Caco-2 (cell line): ENCODE data around the gene FBXO34. TPM values are rescaled to one million over a fixed set of nuclear protein-coding genes. Genes with fewer than 3 reads are reported as not detected.

ENCODE experiments used
- BruUV-seq: library from RNA; stranded (reverse); fragments of 400-500 nt; replicated peaks from 2 replicates; lab custom pipeline; 2021; lab: Mats Ljungman, UMichigan
- CTCF ChIA-PET: fragments of 300-600 bp; sonication (Branson Sonifier 250); formaldehyde crosslinking; loops from one replicate; lab custom pipeline; 2022; ENCODE audit warnings: antibody characterized with exemption; lab: Charles Lee
- POLR2A ChIA-PET: fragments of 300-600 bp; sonication (Branson Sonifier 250); formaldehyde crosslinking; loops from one replicate; lab custom pipeline; 2022; ENCODE audit warnings: antibody characterized with exemption; lab: Charles Lee
- DNase-seq, 2 experiments: peaks; one replicate each; pipeline versions ENCODE4 v3.0.0 to v3.0.0-alpha.2; 2020 to 2022
- H3K27me3 ChIP-seq: replicated peaks from 2 replicates; pipeline ENCODE4 v1.6.0; 2011; ENCODE audit warnings: low read length; ENCODE audit not compliant: control insufficient read depth, insufficient read depth
- H3K36me3 ChIP-seq: 2 replicates; pipeline ENCODE4 v1.5.1; 2011; ENCODE audit warnings: low read length; ENCODE audit not compliant: control insufficient read depth, insufficient read depth
- H3K4me1 ChIP-seq: fragments of 250-450 bp; sonication (Bioruptor Pico); 2 replicates; pipeline ENCODE4 v1.5.1; 2020; ENCODE audit warnings: mild to moderate bottlenecking
- H3K4me3 ChIP-seq: 2 replicates; pipeline ENCODE4 v1.5.1; 2011; ENCODE audit warnings: low read depth, mild to moderate bottlenecking, control low read depth, low read length
- H3K9me3 ChIP-seq: fragments of 250-450 bp; sonication (Bioruptor Pico); 2 replicates; pipeline ENCODE4 v1.5.1; 2020; ENCODE audit warnings: mild to moderate bottlenecking, moderate library complexity
- H3K27ac Mint-ChIP-seq: one replicate; pipeline ENCODE4 v1.8.0; 2022; ENCODE audit warnings: mixed read lengths; ENCODE audit not compliant: unreplicated experiment
- H3K27me3 Mint-ChIP-seq: one replicate; pipeline ENCODE4 v1.8.0; 2022; ENCODE audit warnings: mixed read lengths; ENCODE audit not compliant: insufficient read depth, unreplicated experiment
- H3K36me3 Mint-ChIP-seq: one replicate; pipeline ENCODE4 v1.8.0; 2022; ENCODE audit warnings: mild to moderate bottlenecking, mixed read lengths; ENCODE audit not compliant: insufficient read depth, unreplicated experiment
- H3K4me1 Mint-ChIP-seq: one replicate; pipeline ENCODE4 v1.8.0; 2022; ENCODE audit warnings: low read depth, mixed read lengths; ENCODE audit not compliant: unreplicated experiment
- H3K4me3 Mint-ChIP-seq: one replicate; pipeline ENCODE4 v1.8.0; 2022; ENCODE audit warnings: mild to moderate bottlenecking, moderate library complexity, mixed read lengths; ENCODE audit not compliant: unreplicated experiment
- H3K9me3 Mint-ChIP-seq: one replicate; pipeline ENCODE4 v1.8.0; 2022; ENCODE audit warnings: mixed read lengths; ENCODE audit not compliant: unreplicated experiment
- CTCF ChIP-seq, 2 experiments: fragments of 200-600 bp in 1 of 2; IDR thresholded peaks; 1 replicate in 1 of 2; 2 replicates in 1 of 2; pipeline versions ENCODE4 v1.5.1 to v1.8.0; 2011 to 2022; ENCODE audit warnings: antibody characterized with exemption in 1 of 2, control low read depth in 1 of 2, inconsistent platforms in 1 of 2, low read depth in 1 of 2, low read length in 1 of 2, mild to moderate bottlenecking in 1 of 2, moderate library complexity in 1 of 2; ENCODE audit not compliant: insufficient read depth in 1 of 2, severe bottlenecking in 1 of 2, unreplicated experiment in 1 of 2
- intact Hi-C: fragments of 100-400 bp; cut with micrococcal nuclease; formaldehyde crosslinking; loops from one replicate; pipeline ENCODE4 v1.10.0; 2022; ENCODE audit not compliant: unreplicated experiment
- total RNA-seq: library from RNA; stranded (reverse); gene quantifications from 2 replicates; pipeline ENCODE4 v1.2.3, GENCODE V29; 2022

Gene FBXO34
- total RNA-seq, 1 experiment from 2014 or later = 23.7 TPM

- CTCF ChIA-PET = interaction anchor here (1.2 kb wide), 1 partner anchor 7 kb away, joined by 4 read pairs; no protein-coding TSS in a partner anchor
Measured at GRCh38 chr14:55347040-55347439, 75.8 kb downstream of the FBXO34 start.

GRCh38 chr14:55347748-55348147, 76.5 kb downstream of the FBXO34 start:
- Mint-ChIP-seq H3K36me3 (peaks cover 20% of the 10 kb centered on the region), H3K4me1 (peaks cover 22% of the 10 kb centered on the region), H3K9me3 (no peaks in the 10 kb centered on the region), H3K27ac (no peak overlapping the region), H3K27me3 (no peaks in the 10 kb centered on the region), H3K4me3 (no peak overlapping the region)
- Histone ChIP-seq H3K4me1 (peaks cover 12% of the 10 kb centered on the region; the same call in 1 of the 2 replicates), H3K9me3 (no peaks in the 10 kb centered on the region), H3K36me3 (peaks cover 6% of the 10 kb centered on the region), H3K27me3 (no peaks in the 10 kb centered on the region), H3K4me3 (no peak overlapping the region)
- intact Hi-C loops = no loop called here
- CTCF ChIA-PET = no interaction called here
- TF ChIP-seq CTCF (IDR thresholded peaks at IDR 0.05; ENCODE audit: insufficient read depth in 1 of 2, low read depth in 1 of 2, low read length in 1 of 2, severe bottlenecking in 1 of 2, unreplicated experiment in 1 of 2) = no peak
- no peak for DNase-seq
- POLR2A ChIA-PET = no interaction called here
- no TSS peak for BruUV-seq

More at GRCh38 chr14:55347040-55347439, 75.8 kb downstream of the FBXO34 start:
- intact Hi-C loops = no loop called here
- Histone ChIP-seq H3K36me3 (peaks cover 5% of the 10 kb centered on the region), H3K9me3 (no peaks in the 10 kb centered on the region), H3K4me1 (peaks cover 12% of the 10 kb centered on the region; the same call in 1 of the 2 replicates), H3K4me3 (no peak overlapping the region), H3K27me3 (no peaks in the 10 kb centered on the region)
- no peak overlapping the region for H3K4me3 Mint-ChIP-seq
- DNase-seq = no peak
- BruUV-seq = no TSS peak
- H3K36me3 Mint-ChIP-seq = peaks cover 20% of the 10 kb centered on the region
- H3K27ac Mint-ChIP-seq = no peak overlapping the region
- POLR2A ChIA-PET = no interaction called here
- no peaks in the 10 kb centered on the region for H3K27me3 Mint-ChIP-seq
- H3K4me1 Mint-ChIP-seq = peaks cover 22% of the 10 kb centered on the region
- no peaks in the 10 kb centered on the region for H3K9me3 Mint-ChIP-seq
- TF ChIP-seq CTCF (IDR thresholded peaks at IDR 0.05; ENCODE audit: insufficient read depth in 1 of 2, low read depth in 1 of 2, low read length in 1 of 2, severe bottlenecking in 1 of 2, unreplicated experiment in 1 of 2) = no peak

GRCh38 chr14:55348766-55349453, 77.7 kb downstream of the FBXO34 start:
- DNase-seq = no peak
- Mint-ChIP-seq H3K36me3 (peaks cover 24% of the 10 kb centered on the region), H3K27me3 (no peaks in the 10 kb centered on the region), H3K4me3 (no peak overlapping the region), H3K27ac (no peak overlapping the region), H3K4me1 (peaks cover 26% of the 10 kb centered on the region), H3K9me3 (no peaks in the 10 kb centered on the region)
- Histone ChIP-seq H3K9me3 (no peaks in the 10 kb centered on the region), H3K36me3 (peaks cover 6% of the 10 kb centered on the region), H3K4me1 (peaks cover 12% of the 10 kb centered on the region; the same call in 1 of the 2 replicates), H3K4me3 (no peak overlapping the region), H3K27me3 (no peaks in the 10 kb centered on the region)
- ChIA-PET CTCF (interaction anchor here (0.6 kb wide), 1 partner anchor 32 kb away, joined by 3 read pairs; no protein-coding TSS in a partner anchor), POLR2A (no interaction called here)
- intact Hi-C loops = no loop called here
- BruUV-seq = no TSS peak
- no peak for TF ChIP-seq CTCF (IDR thresholded peaks at IDR 0.05; ENCODE audit: insufficient read depth in 1 of 2, low read depth in 1 of 2, low read length in 1 of 2, severe bottlenecking in 1 of 2, unreplicated experiment in 1 of 2)
